ENCODE results near the gene STUM.

DNA sequence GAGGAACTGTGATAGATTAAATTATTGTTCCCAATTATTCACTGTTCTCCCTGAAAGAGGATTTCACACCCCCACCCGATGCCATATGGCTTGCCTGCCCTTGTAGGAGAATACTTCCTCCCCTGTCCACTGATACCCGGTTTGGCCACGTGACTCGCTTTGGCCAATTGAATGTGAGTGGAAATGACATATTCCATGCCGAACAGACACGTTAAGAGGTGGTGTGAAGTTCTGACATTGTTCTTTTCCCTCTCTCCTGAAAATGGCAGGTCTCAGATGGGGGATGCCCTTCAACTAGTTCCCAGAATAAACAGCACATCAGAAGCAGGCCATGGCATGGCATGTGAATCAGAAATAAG lies 5.3 kb downstream of the STUM start:
- TF ChIP-seq, protein P1, sequence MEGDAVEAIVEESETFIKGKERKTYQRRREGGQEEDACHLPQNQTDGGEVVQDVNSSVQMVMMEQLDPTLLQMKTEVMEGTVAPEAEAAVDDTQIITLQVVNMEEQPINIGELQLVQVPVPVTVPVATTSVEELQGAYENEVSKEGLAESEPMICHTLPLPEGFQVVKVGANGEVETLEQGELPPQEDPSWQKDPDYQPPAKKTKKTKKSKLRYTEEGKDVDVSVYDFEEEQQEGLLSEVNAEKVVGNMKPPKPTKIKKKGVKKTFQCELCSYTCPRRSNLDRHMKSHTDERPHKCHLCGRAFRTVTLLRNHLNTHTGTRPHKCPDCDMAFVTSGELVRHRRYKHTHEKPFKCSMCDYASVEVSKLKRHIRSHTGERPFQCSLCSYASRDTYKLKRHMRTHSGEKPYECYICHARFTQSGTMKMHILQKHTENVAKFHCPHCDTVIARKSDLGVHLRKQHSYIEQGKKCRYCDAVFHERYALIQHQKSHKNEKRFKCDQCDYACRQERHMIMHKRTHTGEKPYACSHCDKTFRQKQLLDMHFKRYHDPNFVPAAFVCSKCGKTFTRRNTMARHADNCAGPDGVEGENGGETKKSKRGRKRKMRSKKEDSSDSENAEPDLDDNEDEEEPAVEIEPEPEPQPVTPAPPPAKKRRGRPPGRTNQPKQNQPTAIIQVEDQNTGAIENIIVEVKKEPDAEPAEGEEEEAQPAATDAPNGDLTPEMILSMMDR (IDR thresholded peaks at IDR 0.05; ENCODE audit: low read depth, low read length), result no peak
- TF ChIP-seq EZH2phosphoT487 (IDR thresholded peaks at IDR 0.05; ENCODE audit: low read depth), result no peak

Measured in OCI-LY3 (cell line).